NCI-H82 (cell line): ENCODE results near the gene GYS1.
A peak's percentile ranks its signal among the peaks of the same experiment; 100 is the strongest.

Source experiments
- DNase-seq: peaks from one replicate; lab custom pipeline; 2025; lab: John Stamatoyannopoulos, UW

GYS1 gene

DNA sequence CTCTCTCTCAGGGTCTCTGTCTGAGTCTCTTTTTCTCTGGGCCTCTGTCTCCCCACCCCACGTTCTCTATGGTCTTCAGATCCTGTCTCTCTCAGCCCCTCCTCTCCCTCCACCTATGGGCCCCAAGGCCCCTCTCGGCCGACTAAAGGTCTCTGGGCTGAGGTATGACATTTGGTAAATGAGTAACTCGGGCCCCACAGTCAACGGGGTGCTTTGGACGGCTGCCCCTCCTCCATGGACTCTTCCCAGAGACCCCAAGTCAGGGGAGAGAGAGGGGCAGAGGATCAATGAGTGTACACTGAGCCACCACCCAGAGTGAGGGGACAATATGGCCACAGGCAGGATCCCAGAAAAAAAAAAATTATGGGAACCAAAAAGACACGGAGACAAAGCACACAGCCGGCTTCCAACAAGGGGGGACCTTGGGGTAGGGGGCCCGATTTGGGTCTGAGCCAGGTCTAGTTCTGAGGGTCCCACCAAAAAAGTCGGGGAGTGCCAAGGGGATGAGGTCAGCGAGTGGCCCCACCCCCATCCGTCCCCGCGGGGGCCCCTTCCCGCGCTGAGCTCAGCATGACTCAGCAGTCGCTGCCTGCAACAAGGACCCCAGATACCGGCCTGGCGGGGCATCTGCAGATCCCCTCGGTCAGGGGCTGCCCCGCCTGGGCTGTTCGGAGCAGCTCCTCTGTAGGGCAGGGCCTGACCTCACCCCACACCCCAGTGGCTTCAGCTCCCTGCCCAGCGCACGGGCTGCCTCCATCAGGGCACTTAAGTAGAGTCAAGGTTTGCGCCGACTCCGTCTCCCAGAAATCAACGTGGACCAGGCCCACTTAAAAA, 29.5 kb downstream of the GYS1 start:
- DNase-seq = peak; percentile 37

DNA sequence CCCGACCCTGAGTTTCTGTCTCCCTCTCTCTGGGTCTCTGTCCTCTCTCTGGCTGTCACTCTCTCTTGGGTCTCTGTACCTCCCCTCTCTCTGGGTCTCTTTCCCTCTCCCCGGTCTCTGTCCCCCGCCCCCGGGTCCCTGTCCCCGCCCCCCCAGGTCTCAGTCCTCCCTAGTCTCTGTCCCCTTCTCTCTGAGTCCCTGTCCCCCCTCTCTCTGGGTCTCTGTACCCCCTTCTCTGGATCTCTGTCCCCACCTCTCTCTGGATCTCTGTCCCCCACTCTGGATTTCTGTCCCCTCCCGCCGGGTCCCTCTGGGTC, 30.3 kb downstream of the GYS1 start:
- DNase-seq = no peak

DNA sequence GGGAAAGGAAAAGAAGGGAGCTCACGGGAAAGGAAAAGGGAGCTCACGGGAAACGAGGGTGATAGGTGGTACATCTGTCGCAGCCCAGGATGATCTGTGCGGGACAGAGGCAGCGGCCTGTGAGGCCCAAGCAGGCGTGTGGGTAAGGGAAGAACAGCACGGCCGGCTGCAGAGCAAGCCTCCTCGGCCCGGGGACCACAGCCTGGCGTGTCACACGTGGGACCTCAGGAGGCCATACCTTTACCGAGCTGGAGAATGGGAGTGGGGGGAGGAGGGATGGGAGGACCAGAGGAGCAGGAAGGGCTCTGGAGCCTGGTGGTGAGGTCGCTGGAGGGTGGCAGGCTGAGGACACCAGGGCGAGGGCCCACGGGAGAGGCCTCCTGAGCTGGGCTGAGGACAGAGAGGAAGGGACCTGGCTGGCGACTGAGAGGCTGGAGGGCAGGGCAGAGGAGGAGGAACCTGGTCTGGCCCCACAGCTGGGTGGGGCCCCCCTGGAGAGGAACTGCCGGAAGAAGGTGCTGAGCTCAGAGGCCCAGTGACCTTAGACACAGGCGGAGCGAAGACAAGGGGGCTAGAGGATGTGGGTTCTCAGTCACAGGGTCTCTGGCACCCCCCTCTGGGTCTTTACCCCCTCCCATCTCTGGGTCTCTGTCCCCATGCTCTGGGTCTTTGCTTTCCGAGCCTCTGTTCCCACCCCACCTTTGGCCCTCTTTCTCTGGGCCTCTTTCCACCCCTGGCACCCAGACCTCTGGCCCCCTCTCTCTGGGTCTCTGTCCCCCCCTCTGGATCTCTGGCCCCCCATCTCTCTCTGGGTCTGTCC, 30.9 kb downstream of the GYS1 start:
- DNase-seq = no peak

DNA sequence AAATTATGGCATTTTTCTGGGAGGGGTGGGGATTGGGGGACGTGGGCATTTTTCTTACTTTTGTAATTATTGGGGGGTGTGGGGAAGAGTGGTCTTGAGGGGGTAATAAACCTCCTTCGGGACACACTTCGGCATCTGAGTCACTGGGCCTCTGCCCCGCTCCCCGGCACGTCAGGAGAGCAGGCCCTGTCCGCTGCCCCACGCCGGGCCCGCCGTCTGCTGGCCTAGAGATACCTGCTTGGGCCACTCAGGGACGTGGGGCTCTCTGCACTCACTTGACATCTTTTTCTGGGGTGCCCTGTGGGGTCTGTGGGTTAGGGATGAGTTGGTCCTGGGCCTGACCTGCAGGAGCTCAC, 31.5 kb downstream of the GYS1 start:
- DNase-seq = no peak

DNA sequence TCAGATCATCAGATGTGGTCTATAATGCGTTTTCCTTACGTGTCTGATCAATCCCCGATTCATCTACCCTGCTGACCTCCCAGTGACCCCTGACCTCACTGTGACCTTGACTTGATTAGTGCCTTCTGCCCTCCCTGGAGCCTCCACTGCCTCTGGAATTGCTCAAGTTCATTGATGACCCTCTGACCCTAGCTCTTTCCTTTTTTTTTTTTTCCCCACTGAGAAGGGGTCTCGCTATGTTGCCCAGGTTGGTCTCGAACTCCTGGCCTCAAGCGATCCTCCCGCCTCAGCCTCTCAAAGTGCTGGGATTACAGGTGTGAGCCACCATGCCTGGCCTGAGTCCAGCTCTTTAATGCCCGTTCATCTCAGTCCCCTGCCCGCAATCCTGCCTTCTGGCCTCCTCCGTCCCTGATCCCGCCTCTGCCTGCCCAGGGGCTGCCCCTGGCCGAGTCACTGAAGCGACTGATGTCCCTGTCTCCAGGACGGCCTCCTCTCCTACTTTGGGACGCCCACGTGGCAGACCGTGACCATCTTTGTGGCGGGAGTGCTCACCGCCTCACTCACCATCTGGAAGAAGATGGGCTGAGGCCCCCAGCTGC, 32.0 kb downstream of the GYS1 start:
- no peak for DNase-seq

DNA sequence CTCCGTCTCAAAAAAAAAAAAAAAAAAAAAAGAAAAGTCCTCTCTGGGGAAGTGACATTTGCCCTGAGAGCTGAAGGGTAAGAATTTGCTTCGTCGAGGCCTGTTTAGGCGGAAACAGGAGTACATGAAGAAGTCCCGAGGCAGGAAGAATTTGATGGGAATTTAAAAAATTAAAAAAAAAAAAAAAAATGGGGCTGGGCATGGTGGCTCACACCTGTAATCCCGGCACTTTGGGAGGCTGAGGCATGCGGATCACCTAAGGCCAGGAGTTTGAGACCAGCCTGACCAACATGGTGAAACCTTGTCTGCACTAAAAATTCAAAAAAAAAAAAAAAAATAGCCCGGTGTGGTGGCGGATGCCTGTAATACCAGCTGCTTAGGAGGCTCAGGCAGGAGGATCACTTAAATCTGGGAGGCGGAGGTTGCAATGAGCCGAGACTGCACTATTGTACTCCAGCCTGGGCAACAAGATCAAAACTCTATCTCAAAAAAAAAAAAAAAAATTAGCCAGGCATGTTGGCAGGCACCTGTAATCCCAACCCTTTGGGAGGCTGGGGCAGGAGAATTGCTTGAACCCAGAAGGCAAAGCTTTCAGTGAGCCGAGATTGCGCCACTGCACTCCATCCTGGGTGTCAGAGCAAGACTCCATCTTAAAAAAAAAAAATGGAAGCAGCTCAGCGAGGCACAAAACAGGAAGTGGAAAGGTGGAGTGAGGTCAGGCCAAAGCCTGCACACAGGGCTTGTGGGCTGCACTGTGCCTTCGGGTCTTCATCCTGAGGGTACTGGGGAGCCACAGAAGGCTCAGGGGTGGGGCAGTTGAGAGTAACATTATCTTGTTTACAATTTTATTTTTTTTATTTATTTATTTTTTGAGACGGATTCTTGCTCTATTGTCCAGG, 33.5 kb downstream of the GYS1 start:
- DNase-seq = no peak

DNA sequence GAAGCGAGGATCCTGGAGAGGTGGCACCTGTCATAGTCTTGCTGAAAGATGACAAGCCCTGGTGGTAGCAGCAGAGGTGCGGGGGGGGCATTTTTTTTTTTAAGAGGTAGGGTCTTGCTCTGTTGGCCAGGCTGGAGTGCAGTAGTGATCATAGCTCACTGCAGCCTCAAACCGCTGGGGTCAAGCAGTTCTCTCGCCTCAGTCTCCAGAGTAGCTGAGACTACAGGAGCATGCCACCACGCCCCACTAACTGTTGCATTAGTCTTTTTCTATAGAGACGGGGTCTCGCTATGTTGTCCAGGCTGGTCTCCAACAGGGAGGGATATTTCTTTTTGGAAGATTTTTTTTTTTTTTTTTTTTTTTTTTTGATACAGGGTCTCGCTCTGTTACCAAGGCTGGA, 35.1 kb downstream of the GYS1 start:
- no peak for DNase-seq

DNA sequence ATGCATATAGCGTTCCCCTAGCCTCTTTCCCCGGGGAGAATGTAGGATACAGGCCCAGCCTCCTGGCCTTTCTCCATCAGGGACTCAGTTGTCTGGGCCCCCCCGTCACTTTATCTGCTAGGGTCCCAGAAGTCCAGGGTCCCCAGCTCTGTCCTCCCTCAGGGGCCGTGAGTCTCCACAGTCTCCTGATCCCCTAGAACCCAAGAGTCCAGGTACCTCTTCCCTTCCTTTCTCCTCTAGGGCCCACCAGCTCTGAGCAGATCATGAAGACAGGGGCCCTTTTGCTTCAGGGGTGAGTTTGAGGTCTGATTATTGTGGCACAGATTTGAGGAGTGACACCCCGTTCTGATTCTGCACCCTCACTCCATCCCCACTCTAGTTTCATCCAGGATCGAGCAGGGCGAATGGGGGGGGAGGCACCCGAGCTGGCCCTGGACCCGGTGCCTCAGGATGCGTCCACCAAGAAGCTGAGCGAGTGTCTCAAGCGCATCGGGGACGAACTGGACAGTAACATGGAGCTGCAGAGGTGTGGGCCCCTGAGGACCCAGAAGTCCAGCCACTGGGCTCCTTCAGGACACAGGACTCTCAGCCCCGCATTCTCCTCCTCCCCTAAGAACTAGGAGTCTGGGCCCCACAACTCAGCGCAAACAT, 37.7 kb downstream of the GYS1 start:
- DNase-seq = no peak

DNA sequence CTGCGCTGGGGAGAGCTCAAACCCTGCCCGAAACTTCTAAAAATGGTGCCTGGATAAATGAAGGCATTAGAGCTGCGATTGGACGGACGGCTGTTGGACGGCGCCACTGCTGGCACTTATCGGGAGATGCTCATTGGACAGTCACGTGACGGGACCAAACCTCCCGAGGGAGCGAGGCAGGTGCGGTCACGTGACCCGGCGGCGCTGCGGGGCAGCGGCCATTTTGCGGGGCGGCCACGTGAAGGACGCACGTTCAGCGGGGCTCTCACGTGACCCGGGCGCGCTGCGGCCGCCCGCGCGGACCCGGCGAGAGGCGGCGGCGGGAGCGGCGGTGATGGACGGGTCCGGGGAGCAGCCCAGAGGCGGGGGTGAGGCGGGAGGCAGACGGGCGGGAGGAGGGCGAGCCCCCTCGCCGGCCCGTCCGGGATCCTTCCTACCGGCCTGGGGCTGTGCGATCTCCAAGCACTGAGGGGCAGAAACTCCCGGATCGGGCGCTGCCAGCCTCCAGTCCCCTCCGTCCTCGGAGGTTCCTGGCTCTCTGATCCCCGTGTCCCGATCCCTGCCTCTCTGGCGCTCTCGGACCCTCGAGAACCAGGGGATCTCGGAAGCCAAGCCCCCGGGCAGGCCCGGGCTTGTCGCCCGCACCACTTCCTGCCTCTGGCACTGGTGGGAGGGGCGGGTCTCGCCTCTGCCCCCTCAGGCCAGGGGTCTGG, 38.4 kb downstream of the GYS1 start, which contains the start of gene BAX:
Gene BAX, plus strand, starts transcription at position 281 of the 713 bp plus-strand sequence. Its CDS starts 54 bp downstream, at position 335.
- DNase-seq = peak; percentile 99

DNA sequence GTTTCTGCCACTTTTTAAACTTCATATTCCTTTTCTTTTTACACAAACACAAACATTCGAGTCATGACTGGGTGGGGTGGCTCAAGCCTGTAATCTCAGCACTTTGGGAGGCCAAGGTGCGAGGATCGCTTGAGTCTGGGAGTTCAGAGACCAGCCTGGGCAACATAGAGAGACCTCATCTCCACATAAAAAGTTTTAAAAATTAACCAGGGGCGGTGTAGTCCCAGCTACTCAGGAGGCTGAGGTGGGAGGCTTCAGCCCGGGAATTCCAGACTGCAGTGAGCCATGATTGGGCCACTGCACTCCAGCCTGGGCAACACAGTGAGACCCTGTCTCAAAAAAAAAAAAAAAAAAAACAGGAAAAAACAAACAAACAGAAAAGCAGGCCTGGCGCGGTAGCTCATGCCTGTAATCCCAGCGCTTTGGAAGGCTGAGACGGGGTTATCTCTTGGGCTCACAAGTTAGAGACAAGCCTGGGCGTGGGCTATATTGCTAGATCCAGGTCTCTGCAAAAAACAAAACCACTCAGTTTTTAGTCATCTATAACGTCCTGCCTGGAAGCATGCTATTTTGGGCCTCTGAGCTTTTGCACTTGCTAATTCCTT, 39.0 kb downstream of the GYS1 start:
- no peak for DNase-seq

DNA sequence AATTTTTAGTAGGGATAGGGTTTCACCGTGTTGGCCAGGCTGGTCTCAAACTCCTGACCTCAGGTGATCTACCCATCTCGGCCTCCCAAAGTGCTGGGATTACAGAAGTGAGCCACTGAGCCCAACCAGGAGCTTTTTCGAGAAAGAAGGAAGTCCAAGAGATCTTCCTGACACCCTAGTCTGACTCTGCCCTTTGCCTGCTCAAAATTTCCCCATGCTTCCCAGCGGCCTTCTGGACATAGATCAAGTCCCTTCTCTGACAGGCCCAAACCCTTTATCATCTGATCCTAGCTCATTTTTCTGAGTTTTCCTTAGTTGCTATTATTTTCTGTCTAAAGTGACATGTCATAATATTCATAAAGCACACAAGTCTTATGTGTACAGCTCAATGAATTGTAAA, 40.0 kb downstream of the GYS1 start:
- DNase-seq = no peak

DNA sequence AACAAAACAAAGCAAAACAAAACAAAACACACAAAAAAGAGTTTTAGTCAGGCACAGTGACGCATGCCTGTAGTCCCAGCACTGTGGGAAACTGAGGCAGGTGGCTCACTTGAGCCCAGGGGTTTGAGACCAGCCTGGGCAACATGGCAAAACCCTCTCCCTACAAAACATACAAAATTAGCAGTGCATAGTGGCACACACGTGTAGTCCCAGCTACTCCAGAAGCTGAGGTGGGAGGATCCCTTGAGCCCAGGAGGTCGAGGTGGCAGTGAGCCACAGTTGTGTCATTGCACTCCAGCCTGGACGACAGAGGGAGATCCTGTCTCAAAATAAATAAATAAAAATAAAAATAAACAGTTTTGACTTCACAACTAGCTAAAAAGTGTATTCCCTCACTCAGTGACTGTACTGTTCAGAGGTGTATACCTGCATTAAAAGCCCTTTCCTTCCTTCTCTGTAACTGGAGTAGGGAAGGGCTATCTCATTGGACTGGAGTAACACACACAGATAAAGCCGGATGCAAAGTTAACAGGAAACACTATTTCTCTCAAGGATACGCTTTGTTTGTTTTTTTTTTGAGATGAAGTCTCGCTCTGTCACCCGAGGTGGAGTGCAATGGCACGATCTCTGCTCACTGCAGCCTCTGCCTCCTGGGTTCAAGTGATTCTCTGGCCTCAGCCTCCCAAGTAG, 42.1 kb downstream of the GYS1 start:
- DNase-seq = no peak

DNA sequence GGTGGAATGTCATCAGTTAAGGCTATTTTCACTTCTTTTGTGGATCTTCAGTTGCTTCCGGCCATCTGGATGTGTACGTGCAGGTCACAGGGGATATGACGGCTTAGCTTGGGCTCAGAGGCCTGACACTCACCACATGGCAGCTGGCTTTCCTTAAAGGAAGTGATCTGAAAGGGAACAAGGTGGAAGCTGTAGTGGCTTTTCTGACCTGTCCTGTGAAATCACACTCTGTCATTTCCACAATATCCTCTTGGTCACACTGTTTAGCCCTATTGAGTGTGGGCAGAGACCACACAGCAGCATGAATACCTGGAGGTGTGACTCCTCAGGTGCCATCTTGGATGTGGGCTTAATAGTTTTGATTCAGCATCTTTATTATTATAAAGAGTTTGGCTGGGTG, 43.0 kb downstream of the GYS1 start:
- peak; percentile 61 for DNase-seq

DNA sequence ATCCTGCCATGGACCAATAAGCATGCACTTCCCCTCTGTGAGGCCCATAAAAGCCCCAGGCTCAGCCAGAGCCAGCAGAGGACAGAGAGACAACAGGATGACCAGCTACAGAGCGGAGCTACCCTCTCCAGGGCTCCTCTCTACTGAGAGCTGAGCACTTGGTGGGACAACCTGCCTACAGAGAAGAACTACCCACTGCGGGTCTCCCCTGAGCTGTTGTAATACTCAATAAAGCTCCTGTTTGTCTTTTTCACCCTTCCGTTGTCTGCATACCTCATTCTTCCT, 45.9 kb downstream of the GYS1 start:
- no peak for DNase-seq

DNA sequence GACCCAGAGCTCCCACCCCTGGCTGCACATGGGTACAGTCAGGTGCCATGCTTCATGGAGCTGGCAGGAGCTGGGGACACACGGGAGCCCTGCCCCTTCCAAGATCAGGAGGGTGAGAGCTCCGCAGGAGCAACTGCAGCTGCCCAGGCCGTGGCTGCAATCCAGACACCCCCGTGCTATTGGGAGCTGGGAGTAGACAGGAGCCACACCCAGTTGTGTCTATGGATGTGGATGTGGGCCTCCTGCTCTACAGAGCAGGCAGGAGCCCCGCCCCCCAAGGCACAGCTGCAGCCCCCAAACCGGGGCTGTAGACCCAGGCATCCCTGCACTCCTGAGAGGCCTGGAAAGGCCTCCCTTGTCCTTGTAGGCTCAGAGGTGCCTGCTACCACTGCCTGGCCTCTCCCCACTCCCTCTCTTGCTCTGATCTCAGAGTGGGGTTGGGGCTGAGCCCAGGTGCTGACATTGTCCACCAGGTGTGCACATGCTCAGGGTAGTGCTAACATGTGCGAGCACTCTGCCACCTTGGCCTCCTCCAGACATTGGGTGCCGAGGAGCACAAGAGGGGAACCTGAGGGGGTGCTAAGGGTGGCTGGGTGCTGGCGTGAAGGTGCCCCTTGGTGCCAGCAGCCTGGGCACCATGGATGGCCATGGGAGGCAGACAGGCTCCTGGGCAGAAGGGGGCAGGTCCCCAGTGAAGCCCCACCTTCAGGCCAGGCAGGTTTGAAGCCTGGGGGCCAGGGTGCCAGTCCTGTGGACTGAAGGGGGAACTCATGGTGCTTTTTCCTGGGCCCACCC, 46.4 kb downstream of the GYS1 start:
- DNase-seq = no peak

DNA sequence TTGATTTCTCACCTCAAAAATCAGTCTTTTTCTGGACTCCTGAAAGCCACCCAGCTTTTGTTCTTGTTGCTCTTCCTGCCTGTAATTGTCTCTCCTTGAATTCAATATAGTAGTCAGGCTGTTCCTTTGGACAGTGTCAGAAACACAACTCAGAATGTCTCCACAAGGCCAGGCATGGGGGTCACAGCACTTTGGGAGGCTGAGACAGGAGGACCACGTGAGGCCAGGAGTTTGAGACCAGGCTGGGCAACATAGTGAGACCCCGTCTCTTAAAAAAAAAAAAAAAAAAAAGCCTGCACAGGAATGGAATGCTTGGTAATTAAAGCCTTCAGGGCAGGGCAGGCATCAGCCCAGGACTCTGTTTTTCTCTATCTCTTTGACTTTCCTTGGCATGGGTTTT, 47.3 kb downstream of the GYS1 start:
- DNase-seq = no peak

DNA sequence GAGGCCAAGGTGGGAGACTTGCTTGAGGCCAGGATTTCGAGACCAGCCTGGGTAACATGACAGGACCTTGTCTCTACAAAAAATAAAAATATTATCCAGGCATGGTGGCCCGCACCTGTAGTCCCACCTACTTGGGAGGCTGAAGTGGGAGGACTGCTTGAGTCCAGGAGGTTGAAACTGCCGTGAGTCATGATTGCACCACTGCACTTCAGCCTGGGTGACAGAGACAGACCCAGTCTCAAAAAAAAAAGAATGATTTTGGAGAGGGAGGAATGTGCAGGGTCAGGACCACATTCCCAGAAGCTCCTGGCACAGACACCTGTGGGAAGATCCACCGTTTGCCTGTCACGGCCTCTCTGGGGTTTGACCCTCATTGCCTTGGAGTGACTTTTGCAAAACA, 47.7 kb downstream of the GYS1 start:
- DNase-seq = no peak

DNA sequence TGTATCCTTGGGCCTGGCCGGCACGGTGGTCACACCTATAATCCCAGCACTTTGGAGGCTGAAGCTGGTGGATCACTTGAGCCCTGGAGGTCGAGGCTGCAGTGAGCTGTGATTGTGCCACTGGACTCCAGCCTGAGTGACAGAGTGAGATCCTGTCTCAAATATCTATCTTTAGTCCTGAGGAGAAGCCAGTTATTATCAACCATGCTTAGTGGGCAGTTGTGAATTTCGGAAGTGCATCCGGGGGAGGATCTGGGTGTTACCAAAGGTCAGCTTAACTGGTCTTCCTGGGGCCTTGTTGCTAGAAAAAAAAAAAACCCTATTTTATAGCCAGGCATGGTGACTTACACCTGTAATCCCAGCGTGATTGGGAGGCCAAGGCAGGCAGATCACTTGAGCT, 50.0 kb downstream of the GYS1 start:
- no peak for DNase-seq

DNA sequence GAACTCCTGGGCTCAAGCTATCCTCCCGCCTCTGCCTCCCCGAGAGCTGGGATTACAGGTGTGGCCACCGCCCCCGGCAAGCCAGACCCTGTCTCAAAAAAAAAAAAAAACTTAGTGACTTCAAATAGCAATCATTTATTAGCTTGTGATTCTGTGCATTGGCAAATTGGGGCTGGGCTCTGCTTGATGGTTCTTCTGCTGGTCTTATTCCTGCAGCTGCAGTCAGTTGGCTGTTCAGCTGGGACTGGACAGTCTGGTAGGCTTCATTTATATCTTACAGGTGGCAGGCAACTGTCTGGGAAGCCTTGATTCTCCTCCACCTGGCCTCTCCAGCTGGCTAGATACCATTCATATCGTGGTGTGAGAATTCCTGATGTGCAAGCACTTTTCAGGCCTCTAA, 52.2 kb downstream of the GYS1 start:
- DNase-seq = no peak
